Uterus (tissue), 2 donors: ENCODE results near the gene CALCB.

Source experiments
- CTCF ChIP-seq, 4 experiments: fragments of 200-600 bp in 2 of 4; fragments of 450-650 bp in 2 of 4; sonication (generic) in 2 of 4; IDR thresholded peaks; one replicate each; pipeline ENCODE4 v1.5.1; 2016 to 2019; ENCODE audit warnings: antibody characterized with exemption in 4 of 4, mild to moderate bottlenecking in 2 of 4, moderate library complexity in 1 of 4
- POLR2A ChIP-seq, 2 donors: fragments of 450-650 bp; IDR thresholded peaks; one replicate each; pipeline ENCODE4 v1.6.1; 2016; ENCODE audit warnings: antibody characterized with exemption in 2 of 2, mild to moderate bottlenecking in 1 of 2, moderate library complexity in 1 of 2

GRCh38 chr11:15113381-15113780 lies 40.0 kb downstream of the CALCB start:
- no peak for TF ChIP-seq CTCF (IDR thresholded peaks at IDR 0.05)
- TF ChIP-seq POLR2A (IDR thresholded peaks at IDR 0.05), result no peak
